Measurements from ENCODE around the gene CD300H.

Gene CD300H

GRCh38 chr17:74513987-74514631 lies 53.2 kb downstream of the CD300H start (continued):
- TF ChIP-seq PRDM4 (tag by site-specific recombination; IDR thresholded peaks at IDR 0.05) (peak; percentile 39; the same call in 1 of the 2 replicates), ZNF341 (tag by site-specific recombination; IDR thresholded peaks at IDR 0.05; ENCODE audit: low read depth) (no peak), FEZF1 (tag by site-specific recombination; IDR thresholded peaks at IDR 0.05) (peak; percentile 27), ZNF449 (tag by site-specific recombination; IDR thresholded peaks at IDR 0.05) (no peak), KLF7 (tag by site-specific recombination; IDR thresholded peaks at IDR 0.05; ENCODE audit: borderline replicate concordance) (peak; percentile 96), ZNF629 (tag by site-specific recombination; IDR thresholded peaks at IDR 0.05) (peak; percentile 100), ZBTB21 (tag by site-specific recombination; IDR thresholded peaks at IDR 0.05) (peak; percentile 100), GLIS1 (tag by site-specific recombination; IDR thresholded peaks at IDR 0.05) (peak; percentile 63; the same call in 1 of the 2 replicates), ZNF2 (tag by site-specific recombination; IDR thresholded peaks at IDR 0.05) (peak; percentile 91; the same call in 1 of the 2 replicates), ZNF280C (tag by site-specific recombination; IDR thresholded peaks at IDR 0.05) (no peak), ZNF654 (tag by site-specific recombination; IDR thresholded peaks at IDR 0.05; ENCODE audit: low read depth) (peak; percentile 1), HOXD13 (CRISPR knock-in tag; IDR thresholded peaks at IDR 0.05; ENCODE audit: borderline replicate concordance) (no peak), ZXDB (tag by site-specific recombination; IDR thresholded peaks at IDR 0.05) (peak; percentile 96), ZNF211 (tag by site-specific recombination; IDR thresholded peaks at IDR 0.05; ENCODE audit: low read depth) (peak; percentile 74), ZNF677 (tag by site-specific recombination; IDR thresholded peaks at IDR 0.05) (no peak), ZNF785 (tag by site-specific recombination; IDR thresholded peaks at IDR 0.05) (peak; percentile 99), ZNF624 (tag by site-specific recombination; IDR thresholded peaks at IDR 0.05) (no peak), ZNF23 (tag by site-specific recombination; IDR thresholded peaks at IDR 0.05; ENCODE audit: borderline replicate concordance) (peak; percentile 61; the same call in 1 of the 2 replicates), ZNF366 (tag by site-specific recombination; conservative IDR thresholded peaks at IDR 0.05) (peak; percentile 66), ZNF112 (tag by site-specific recombination; IDR thresholded peaks at IDR 0.05) (0 out of 2 replicates have a peak, but pooled peaks have one; percentile 6), KLF8 (tag by site-specific recombination; IDR thresholded peaks at IDR 0.05) (peak; percentile 100), ZSCAN5A (tag by site-specific recombination; IDR thresholded peaks at IDR 0.05) (peak; percentile 95), ZNF707 (tag by site-specific recombination; IDR thresholded peaks at IDR 0.05) (peak; percentile 79; the same call in 1 of the 2 replicates)
- TF ChIP-seq, protein P1, sequence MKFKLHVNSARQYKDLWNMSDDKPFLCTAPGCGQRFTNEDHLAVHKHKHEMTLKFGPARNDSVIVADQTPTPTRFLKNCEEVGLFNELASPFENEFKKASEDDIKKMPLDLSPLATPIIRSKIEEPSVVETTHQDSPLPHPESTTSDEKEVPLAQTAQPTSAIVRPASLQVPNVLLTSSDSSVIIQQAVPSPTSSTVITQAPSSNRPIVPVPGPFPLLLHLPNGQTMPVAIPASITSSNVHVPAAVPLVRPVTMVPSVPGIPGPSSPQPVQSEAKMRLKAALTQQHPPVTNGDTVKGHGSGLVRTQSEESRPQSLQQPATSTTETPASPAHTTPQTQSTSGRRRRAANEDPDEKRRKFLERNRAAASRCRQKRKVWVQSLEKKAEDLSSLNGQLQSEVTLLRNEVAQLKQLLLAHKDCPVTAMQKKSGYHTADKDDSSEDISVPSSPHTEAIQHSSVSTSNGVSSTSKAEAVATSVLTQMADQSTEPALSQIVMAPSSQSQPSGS (tag by site-specific recombination; IDR thresholded peaks at IDR 0.05; ENCODE audit: low read depth) = peak; percentile 100
- TF ChIP-seq, protein P2, sequence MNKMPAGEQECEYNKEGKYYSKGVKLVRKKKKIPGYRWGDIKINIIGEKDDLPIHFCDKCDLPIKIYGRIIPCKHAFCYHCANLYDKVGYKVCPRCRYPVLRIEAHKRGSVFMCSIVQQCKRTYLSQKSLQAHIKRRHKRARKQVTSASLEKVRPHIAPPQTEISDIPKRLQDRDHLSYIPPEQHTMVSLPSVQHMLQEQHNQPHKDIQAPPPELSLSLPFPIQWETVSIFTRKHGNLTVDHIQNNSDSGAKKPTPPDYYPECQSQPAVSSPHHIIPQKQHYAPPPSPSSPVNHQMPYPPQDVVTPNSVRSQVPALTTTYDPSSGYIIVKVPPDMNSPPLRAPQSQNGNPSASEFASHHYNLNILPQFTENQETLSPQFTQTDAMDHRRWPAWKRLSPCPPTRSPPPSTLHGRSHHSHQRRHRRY (tag by site-specific recombination; IDR thresholded peaks at IDR 0.05) = peak; percentile 35; the same call in 1 of the 2 replicates
- TF ChIP-seq, protein P3, sequence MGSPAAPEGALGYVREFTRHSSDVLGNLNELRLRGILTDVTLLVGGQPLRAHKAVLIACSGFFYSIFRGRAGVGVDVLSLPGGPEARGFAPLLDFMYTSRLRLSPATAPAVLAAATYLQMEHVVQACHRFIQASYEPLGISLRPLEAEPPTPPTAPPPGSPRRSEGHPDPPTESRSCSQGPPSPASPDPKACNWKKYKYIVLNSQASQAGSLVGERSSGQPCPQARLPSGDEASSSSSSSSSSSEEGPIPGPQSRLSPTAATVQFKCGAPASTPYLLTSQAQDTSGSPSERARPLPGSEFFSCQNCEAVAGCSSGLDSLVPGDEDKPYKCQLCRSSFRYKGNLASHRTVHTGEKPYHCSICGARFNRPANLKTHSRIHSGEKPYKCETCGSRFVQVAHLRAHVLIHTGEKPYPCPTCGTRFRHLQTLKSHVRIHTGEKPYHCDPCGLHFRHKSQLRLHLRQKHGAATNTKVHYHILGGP (tag by site-specific recombination; IDR thresholded peaks at IDR 0.05) = peak; percentile 43
- TF ChIP-seq, protein P4, sequence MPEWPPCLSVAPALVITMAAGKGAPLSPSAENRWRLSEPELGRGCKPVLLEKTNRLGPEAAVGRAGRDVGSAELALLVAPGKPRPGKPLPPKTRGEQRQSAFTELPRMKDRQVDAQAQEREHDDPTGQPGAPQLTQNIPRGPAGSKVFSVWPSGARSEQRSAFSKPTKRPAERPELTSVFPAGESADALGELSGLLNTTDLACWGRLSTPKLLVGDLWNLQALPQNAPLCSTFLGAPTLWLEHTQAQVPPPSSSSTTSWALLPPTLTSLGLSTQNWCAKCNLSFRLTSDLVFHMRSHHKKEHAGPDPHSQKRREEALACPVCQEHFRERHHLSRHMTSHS (tag by site-specific recombination; IDR thresholded peaks at IDR 0.05) = peak; percentile 78
